Liver (tissue), 9 donors: ENCODE results near the gene NASP. TPM values are rescaled to one million over a fixed set of nuclear protein-coding genes. Genes with fewer than 3 reads are reported as not detected.

ENCODE experiments used
- DNase-seq: peaks from one replicate; pipeline ENCODE4 v3.0.0-alpha.2; 2017; ENCODE audit warnings: low spot score
- H3K27ac ChIP-seq, 2 donors: one replicate each; pipeline ENCODE4 v1.7.0; 2013; ENCODE audit warnings: inconsistent platforms in 2 of 2, low read length in 2 of 2, control low read depth in 1 of 2, low read depth in 1 of 2, mild to moderate bottlenecking in 1 of 2
- H3K27me3 ChIP-seq, 4 donors: one replicate each; pipeline versions ENCODE4 v1.6.1 to v1.7.0; 2013; ENCODE audit warnings: low read length in 3 of 4, inconsistent platforms in 1 of 4, mild to moderate bottlenecking in 1 of 4, moderate library complexity in 1 of 4; ENCODE audit not compliant: control insufficient read depth in 4 of 4, insufficient read depth in 4 of 4
- H3K36me3 ChIP-seq, 4 donors: one replicate each; pipeline versions ENCODE4 v1.6.1 to v1.7.0; 2013; ENCODE audit warnings: low read length in 3 of 4, mild to moderate bottlenecking in 3 of 4, low read depth in 1 of 4, moderate library complexity in 1 of 4; ENCODE audit not compliant: control insufficient read depth in 4 of 4, insufficient read depth in 3 of 4
- H3K4me1 ChIP-seq, 4 donors: one replicate each; pipeline versions ENCODE4 v1.6.1 to v1.7.0; 2013; ENCODE audit warnings: low read length in 3 of 4, mild to moderate bottlenecking in 3 of 4, moderate library complexity in 1 of 4; ENCODE audit not compliant: control insufficient read depth in 4 of 4, insufficient read depth in 4 of 4
- H3K4me3 ChIP-seq, 3 donors: one replicate each; pipeline versions ENCODE4 v1.6.1 to v1.7.0; 2013; ENCODE audit warnings: low read length in 3 of 3, control low read depth in 1 of 3, low read depth in 1 of 3, mild to moderate bottlenecking in 1 of 3
- H3K9ac ChIP-seq, 2 donors: one replicate each; pipeline ENCODE4 v1.7.0; 2013; ENCODE audit warnings: low read length in 2 of 2, mild to moderate bottlenecking in 2 of 2, moderate library complexity in 2 of 2, control low read depth in 1 of 2, low read depth in 1 of 2
- H3K9me3 ChIP-seq, 4 donors: one replicate each; pipeline versions ENCODE4 v1.6.1 to v1.7.0; 2013; ENCODE audit warnings: low read length in 3 of 4; ENCODE audit not compliant: control insufficient read depth in 4 of 4
- CTCF ChIP-seq: fragments of 150-350 bp; IDR thresholded peaks from 2 replicates; pipeline ENCODE4 v1.5.1; 2017; ENCODE audit warnings: improper control_type of control experiment, low read depth, low read length; ENCODE audit not compliant: missing input control
- EGR1 ChIP-seq, 2 donors: IDR thresholded peaks; 2 replicates each; pipeline ENCODE4 v1.6.1; 2016 to 2018; ENCODE audit warnings: antibody characterized with exemption in 2 of 2, low read depth in 2 of 2
- FOXA1 ChIP-seq: IDR thresholded peaks from 2 replicates; pipeline ENCODE4 v1.6.1; 2016; ENCODE audit warnings: antibody characterized with exemption
- FOXA2 ChIP-seq: IDR thresholded peaks from 2 replicates; pipeline ENCODE4 v1.6.1; 2016; ENCODE audit warnings: antibody characterized with exemption
- GABPA ChIP-seq, 2 donors: IDR thresholded peaks in 1 of 2; conservative IDR thresholded peaks in 1 of 2; 2 replicates each; pipeline ENCODE4 v1.6.1; 2016; ENCODE audit warnings: antibody characterized with exemption in 2 of 2, mild to moderate bottlenecking in 1 of 2, moderate library complexity in 1 of 2
- HNF4G ChIP-seq: IDR thresholded peaks from 2 replicates; pipeline ENCODE4 v1.6.1; 2016; ENCODE audit warnings: antibody characterized with exemption
- JUND ChIP-seq, 2 donors: IDR thresholded peaks; 2 replicates each; pipeline ENCODE4 v1.6.1; 2016; ENCODE audit warnings: antibody characterized with exemption in 2 of 2
- NR2F2 ChIP-seq: IDR thresholded peaks from 2 replicates; pipeline ENCODE4 v1.6.1; 2016; ENCODE audit warnings: antibody characterized with exemption
- RAD21 ChIP-seq, 2 donors: IDR thresholded peaks; 2 replicates each; pipeline ENCODE4 v1.6.1; 2016; ENCODE audit warnings: antibody characterized with exemption in 2 of 2, mild to moderate bottlenecking in 2 of 2
- REST ChIP-seq: IDR thresholded peaks from 2 replicates; pipeline ENCODE4 v1.6.1; 2016; ENCODE audit warnings: antibody characterized with exemption, mild to moderate bottlenecking
- RXRA ChIP-seq, 2 donors: IDR thresholded peaks; 2 replicates each; pipeline ENCODE4 v1.6.1; 2017 to 2018; ENCODE audit warnings: antibody characterized with exemption in 2 of 2, mild to moderate bottlenecking in 1 of 2
- TAF1 ChIP-seq: conservative IDR thresholded peaks from 2 replicates; pipeline ENCODE4 v1.6.1; 2016; ENCODE audit warnings: antibody characterized with exemption, mild to moderate bottlenecking
- YY1 ChIP-seq: IDR thresholded peaks from 2 replicates; pipeline ENCODE4 v1.6.1; 2016; ENCODE audit warnings: antibody characterized with exemption, mild to moderate bottlenecking
- WGBS: extraction: QIAGEN DNeasy Blood & Tissue Kit; methylation state at CpG from one replicate; pipeline ENCODE4 v1.1.7; 2013; 5-methylcytosine and 5-hydroxymethylcytosine counted together
- polyA plus RNA-seq, 2 donors: library from polyadenylated mRNA; stranded (reverse) in 1 of 2; unstranded in 1 of 2; fragments of 200-250 nt in 1 of 2; fragments of >200 nt in 1 of 2; fragmentation: Nextera tagmentation in 1 of 2; extraction: Ambion mirVana in 1 of 2; gene quantifications; one replicate each; pipeline versions ENCODE4 v1.2.1 to v1.2.3, GENCODE V29; 2013 to 2015
- total RNA-seq, 2 donors: library from RNA; depleted of rRNA; stranded (reverse); fragments of >200 nt; gene quantifications; one replicate each; pipeline ENCODE4 v1.2.3, GENCODE V29; 2014
- TF ChIP-seq, protein P1 (sequence below): IDR thresholded peaks from 2 replicates; pipeline ENCODE4 v1.6.1; 2016; ENCODE audit warnings: antibody characterized with exemption
- TF ChIP-seq, protein P2 (sequence below): IDR thresholded peaks from 2 replicates; pipeline ENCODE4 v1.6.1; 2016; ENCODE audit warnings: antibody characterized with exemption
- TF ChIP-seq, protein P3 (sequence below): IDR thresholded peaks from 2 replicates; pipeline ENCODE4 v1.6.1; 2016; ENCODE audit warnings: antibody characterized with exemption
- donor health status: healthy.
- donor health status: healthy.
- donor health status: healthy.
- donor health status: healthy.
- donor health status: healthy.

NASP gene
- total and polyA plus RNA-seq, 4 donors, result 24.9 to 74.9 (median 39.7) TPM

- Histone ChIP-seq H3K4me3 (no peak overlapping the region), H3K9ac (no peak overlapping the region), H3K4me1 (peaks cover 0 to 19% (median 16%) of the 10 kb centered on the region in 4 donors), H3K27me3 (no peaks in the 10 kb centered on the region), H3K36me3 (no peaks in the 10 kb centered on the region), H3K27ac (no peak overlapping the region), H3K9me3 (no peaks in the 10 kb centered on the region)
- no peak for DNase-seq
- TF ChIP-seq CTCF (no peak), FOXA2 (no peak), YY1 (no peak), RAD21 (IDR thresholded peaks at IDR 0.05) (no peak), TAF1 (no peak), HNF4G (no peak), JUND (IDR thresholded peaks at IDR 0.05) (no peak), NR2F2 (no peak), GABPA (IDR thresholded peaks at IDR 0.05 in 1 of 2, conservative IDR thresholded peaks at IDR 0.05 in 1 of 2) (no peak), REST (no peak), FOXA1 (no peak), EGR1 (IDR thresholded peaks at IDR 0.05; ENCODE audit: low read depth in 2 of 2) (no peak)
- TF ChIP-seq, protein P1, sequence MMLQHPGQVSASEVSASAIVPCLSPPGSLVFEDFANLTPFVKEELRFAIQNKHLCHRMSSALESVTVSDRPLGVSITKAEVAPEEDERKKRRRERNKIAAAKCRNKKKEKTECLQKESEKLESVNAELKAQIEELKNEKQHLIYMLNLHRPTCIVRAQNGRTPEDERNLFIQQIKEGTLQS, result no peak
- 78% methylated on average over 4 of the region's 4 CpGs for WGBS
These were observed 47.0 kb upstream of the NASP start for GRCh38 chr1:45536886-45537285.

DNA sequence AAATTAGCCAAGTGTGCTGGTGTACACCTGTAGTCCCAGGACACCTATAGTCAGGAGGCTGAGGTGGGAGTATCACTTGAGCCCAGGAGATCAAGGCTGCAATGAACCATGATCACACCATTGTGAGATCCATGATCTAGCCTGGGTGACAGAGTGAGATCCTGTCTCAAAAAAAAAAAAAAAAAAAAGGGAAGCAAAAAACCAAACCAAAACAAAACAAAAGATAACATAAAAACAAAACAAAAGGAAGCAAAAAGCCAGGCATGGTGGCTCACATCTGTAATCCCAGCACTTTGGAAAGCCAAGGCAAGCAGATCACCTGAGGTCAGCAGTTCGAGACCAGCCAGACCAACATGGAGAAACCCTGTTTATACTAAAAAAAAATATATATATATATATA lies 42.6 kb upstream of the NASP start:
- H3K27ac ChIP-seq, result no peak overlapping the region
- WGBS, result 90% methylated on average over 1 of the region's 1 CpG
- H3K36me3 ChIP-seq, result no peaks in the 10 kb centered on the region
- DNase-seq, result no peak
- H3K27me3 ChIP-seq, result no peaks in the 10 kb centered on the region
- H3K4me3 ChIP-seq, result no peak overlapping the region
- no peaks in the 10 kb centered on the region for H3K9me3 ChIP-seq
- H3K9ac ChIP-seq, result no peak overlapping the region
- TF ChIP-seq, protein P2, sequence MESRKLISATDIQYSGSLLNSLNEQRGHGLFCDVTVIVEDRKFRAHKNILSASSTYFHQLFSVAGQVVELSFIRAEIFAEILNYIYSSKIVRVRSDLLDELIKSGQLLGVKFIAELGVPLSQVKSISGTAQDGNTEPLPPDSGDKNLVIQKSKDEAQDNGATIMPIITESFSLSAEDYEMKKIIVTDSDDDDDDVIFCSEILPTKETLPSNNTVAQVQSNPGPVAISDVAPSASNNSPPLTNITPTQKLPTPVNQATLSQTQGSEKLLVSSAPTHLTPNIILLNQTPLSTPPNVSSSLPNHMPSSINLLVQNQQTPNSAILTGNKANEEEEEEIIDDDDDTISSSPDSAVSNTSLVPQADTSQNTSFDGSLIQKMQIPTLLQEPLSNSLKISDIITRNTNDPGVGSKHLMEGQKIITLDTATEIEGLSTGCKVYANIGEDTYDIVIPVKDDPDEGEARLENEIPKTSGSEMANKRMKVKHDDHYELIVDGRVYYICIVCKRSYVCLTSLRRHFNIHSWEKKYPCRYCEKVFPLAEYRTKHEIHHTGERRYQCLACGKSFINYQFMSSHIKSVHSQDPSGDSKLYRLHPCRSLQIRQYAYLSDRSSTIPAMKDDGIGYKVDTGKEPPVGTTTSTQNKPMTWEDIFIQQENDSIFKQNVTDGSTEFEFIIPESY, result no peak
- TF ChIP-seq, protein P3, sequence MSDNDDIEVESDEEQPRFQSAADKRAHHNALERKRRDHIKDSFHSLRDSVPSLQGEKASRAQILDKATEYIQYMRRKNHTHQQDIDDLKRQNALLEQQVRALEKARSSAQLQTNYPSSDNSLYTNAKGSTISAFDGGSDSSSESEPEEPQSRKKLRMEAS, result no peak
- TF ChIP-seq JUND (IDR thresholded peaks at IDR 0.05), result no peak
- no peak for TF ChIP-seq NR2F2
- no peak for TF ChIP-seq EGR1 (IDR thresholded peaks at IDR 0.05; ENCODE audit: low read depth in 2 of 2)
- TF ChIP-seq RXRA (IDR thresholded peaks at IDR 0.05), result no peak
- TF ChIP-seq RAD21 (IDR thresholded peaks at IDR 0.05), result no peak
- no peak for TF ChIP-seq HNF4G
- no peak for TF ChIP-seq YY1
- no peak for TF ChIP-seq CTCF
- H3K4me1 ChIP-seq, result peaks cover 12 to 51% (median 42%) of the 10 kb centered on the region in 4 donors
